Measurements from ENCODE around the gene TEP1.

The TEP1 gene

DNA sequence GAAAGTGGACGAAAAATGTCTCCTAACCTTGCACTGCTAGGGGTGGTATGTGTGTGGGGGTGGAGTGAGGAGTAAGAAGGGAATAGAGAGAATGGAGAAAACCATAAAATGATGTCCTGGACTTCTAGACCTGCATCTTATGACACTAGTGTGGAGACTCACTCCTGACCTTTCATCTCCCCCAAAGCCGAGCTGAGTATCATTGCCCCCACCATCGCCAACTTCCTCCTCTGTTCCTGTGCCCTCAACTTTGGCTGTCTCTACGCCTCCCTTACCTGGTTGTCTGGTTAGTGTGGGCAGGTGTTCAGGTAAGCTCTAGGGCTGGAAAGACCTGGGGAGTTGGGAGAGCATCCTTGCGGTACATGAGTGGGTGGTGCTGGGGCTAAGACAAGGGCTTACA, 27.2 kb upstream of the TEP1 start:
- no peak for DNase-seq (ENCODE audit: low read depth)
- no peak overlapping the region for H3K4me3 ChIP-seq (ENCODE audit: low read depth, low read length)

DNA sequence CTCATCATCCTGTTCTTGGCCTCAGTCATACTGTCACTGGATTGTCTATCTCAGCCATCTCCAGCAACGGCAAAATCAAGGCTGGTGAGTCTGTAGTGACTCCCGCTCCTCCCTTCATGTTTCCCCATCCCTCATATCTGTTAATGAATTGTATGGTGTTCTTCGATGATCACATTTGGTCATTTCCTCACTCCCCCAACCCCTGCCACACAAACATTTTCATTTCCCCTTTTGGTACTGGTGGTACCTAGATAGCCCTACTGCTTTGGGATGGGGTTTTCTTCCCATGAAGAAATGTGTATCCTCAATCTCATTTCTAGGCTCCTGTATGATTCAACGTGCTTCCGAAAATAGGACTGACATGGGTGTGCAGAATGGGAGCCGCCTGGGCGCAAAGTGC, 25.4 kb upstream of the TEP1 start:
- TF ChIP-seq, protein P1, sequence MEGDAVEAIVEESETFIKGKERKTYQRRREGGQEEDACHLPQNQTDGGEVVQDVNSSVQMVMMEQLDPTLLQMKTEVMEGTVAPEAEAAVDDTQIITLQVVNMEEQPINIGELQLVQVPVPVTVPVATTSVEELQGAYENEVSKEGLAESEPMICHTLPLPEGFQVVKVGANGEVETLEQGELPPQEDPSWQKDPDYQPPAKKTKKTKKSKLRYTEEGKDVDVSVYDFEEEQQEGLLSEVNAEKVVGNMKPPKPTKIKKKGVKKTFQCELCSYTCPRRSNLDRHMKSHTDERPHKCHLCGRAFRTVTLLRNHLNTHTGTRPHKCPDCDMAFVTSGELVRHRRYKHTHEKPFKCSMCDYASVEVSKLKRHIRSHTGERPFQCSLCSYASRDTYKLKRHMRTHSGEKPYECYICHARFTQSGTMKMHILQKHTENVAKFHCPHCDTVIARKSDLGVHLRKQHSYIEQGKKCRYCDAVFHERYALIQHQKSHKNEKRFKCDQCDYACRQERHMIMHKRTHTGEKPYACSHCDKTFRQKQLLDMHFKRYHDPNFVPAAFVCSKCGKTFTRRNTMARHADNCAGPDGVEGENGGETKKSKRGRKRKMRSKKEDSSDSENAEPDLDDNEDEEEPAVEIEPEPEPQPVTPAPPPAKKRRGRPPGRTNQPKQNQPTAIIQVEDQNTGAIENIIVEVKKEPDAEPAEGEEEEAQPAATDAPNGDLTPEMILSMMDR (IDR thresholded peaks at IDR 0.05; ENCODE audit: low read depth, low read length, missing control alignments): no peak
- no peak overlapping the region for H3K4me3 ChIP-seq (ENCODE audit: low read depth, low read length)
- no peak for DNase-seq (ENCODE audit: low read depth)

More for the DNA sequence above, 27.2 kb upstream of the TEP1 start:
- TF ChIP-seq, protein P1 (IDR thresholded peaks at IDR 0.05; ENCODE audit: low read depth, low read length, missing control alignments): no peak

DNA sequence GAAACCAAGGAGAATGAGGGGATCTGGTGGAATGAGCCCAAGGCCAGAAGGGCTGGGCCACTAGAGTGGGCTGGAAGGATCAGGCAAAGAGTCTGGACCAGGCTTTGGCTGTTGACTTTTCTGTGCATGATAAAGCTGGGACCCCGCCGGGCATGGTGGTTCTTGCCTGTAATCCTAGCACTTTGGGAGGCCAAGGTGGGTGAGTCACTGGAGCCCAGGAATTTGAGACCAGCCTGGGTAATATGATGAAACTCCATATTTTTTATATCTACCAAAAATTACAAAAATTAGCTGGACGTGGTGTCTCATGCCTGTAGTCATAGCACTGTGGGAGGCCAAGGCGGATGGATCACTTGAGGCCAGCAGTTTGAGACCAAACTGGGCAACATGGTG, 23.1 kb upstream of the TEP1 start:
- H3K4me3 ChIP-seq (ENCODE audit: low read depth, low read length): no peak overlapping the region
- DNase-seq (ENCODE audit: low read depth): no peak
- TF ChIP-seq, protein P1 (IDR thresholded peaks at IDR 0.05; ENCODE audit: low read depth, low read length, missing control alignments): no peak

DNA sequence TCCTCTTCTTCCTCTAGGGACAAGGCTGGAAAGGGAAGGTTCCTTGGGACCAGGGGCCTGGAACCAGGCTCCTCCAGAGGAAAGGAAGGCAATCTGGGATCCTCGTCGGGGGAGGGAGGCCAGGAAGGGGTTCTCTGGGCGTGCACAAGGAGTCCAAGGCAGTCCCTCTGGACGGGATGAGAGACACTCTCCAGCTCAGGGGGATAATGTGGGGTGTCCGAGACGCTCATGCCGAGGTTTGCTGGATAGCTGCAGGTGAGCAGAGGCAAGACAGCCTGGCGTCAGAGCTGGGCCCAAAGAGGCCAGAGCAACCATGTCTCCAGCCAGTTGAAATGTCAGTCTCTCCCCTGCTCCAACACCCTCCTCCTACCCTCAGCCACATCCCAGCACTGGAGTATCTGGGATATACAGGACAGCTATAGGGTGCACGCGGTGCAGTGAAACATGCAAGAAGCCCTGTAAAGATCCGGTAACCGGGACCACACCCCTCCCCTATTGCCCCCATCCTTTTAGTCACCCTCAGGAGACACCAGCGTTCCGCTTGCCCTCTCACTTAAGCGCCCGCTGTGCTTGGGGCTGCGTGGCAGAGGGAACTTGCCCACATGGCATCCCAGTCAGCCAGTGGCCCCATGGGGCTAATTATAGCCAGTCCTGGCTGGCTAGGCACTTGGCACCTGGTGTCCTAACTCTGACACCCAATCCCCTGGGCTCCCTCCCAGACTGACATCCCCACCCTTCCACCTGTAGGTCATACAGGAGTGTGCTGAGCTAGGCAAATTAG, 22.5 kb upstream of the TEP1 start, which contains the start of gene KLHL33:
TSS of gene KLHL33 (minus strand) at position 585 of the 781 bp plus-strand sequence. CDS start at position 230, 355 bp downstream.
- TF ChIP-seq, protein P1 (IDR thresholded peaks at IDR 0.05; ENCODE audit: low read depth, low read length, missing control alignments): no peak
- no peak for DNase-seq (ENCODE audit: low read depth)
- no peak within 1 kb of the TSS for H3K4me3 ChIP-seq (ENCODE audit: low read depth, low read length)

DNA sequence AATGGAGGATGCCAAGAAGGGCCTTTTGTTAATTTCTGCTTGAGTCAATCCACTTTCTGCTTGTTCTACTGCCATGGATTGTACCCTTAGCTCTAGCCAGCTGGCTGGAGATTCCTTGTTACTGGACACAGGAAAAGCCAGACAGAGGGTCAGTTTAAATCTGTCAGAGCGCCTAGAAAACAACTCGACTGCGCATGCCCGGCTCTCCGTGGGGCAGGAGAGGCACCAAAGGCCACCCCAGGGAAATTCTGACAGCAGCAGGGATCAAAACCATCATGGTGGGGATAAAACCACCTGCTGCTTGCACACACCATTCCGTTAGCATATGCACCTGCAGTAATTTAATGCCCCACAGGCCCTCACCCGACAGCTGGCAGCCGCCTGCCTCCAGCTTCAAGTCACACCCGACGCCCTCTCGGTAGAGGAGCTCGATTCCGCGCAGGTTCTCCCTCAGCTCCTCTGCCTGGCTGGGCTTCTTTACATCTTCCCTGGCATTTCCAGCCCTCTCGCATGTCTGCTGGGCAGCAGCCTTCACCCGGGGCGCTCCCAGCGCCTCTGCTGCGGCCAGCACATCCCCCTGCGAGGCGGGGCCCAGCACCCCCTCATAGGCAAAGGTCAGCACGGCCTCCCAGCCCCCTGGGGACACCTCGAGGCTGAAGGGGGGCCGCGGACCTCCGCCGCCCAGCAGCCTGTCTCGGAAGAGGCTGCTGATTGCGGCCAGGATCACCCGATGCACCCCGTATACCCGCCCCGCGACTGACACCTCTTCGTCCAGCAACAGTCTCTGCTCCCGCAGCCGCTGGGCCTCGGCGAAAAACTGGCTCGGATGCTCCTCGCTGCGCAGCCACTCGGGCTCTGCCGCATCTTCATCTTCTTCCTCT, 21.6 kb upstream of the TEP1 start:
- no peak overlapping the region for H3K4me3 ChIP-seq (ENCODE audit: low read depth, low read length)
- no peak for DNase-seq (ENCODE audit: low read depth)
- TF ChIP-seq, protein P1 (IDR thresholded peaks at IDR 0.05; ENCODE audit: low read depth, low read length, missing control alignments): no peak

DNA sequence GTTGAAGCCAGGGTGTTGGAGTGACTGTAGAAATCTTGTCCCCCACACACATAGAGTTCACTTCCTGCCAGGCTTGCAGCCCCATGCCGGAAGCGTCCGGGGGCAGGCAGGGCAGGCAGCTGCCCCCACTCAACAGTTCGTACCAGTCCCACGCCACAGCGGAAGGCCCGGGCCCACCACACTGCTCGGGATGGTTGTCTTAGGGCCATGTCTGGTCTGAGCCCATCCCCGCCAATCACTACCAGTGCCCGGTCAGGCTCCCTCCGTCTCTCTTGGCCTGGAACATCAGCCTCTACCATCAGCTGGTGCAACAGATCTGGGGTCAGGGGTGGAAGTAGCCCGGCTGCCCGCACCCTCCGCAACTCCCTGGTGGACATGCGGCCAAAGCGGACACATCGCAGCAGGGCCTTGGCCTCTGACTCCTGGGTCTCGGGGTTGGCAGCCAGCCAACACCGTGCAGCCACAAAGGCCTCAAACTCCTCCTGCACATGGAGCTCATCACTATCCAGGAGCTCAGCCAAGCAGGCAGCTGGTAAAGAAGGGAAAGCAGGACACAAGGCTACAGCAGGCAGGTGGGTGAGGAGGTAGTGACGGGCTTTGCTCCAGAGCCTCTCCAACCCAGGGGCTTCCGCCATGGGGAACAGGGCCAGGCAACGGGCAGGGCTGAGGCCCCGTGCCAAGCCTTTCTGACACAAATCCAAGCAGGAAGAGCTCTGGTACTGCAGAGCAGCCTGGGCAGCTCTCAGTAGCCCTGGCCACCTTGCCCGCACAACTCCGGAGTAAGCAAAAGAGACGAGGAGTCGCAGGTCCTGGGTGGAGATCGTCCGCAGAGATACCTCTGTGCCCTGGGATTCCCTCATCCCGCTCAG, 16.7 kb upstream of the TEP1 start:
- no peak for DNase-seq (ENCODE audit: low read depth)
- H3K4me3 ChIP-seq (ENCODE audit: low read depth, low read length): no peak overlapping the region
- TF ChIP-seq, protein P1 (IDR thresholded peaks at IDR 0.05; ENCODE audit: low read depth, low read length, missing control alignments): no peak

Measured in GM12864 (cell line).